B cell (primary cell): Measurements from ENCODE around the gene SARNP. TPM values are rescaled to one million over a fixed set of nuclear protein-coding genes. Genes with fewer than 3 reads are reported as not detected.

Source experiments
- ATAC-seq: fragments of 200-7000 bp; cut with Tn5 transposase; one replicate; pipeline ENCODE4 v1.10.0; 2021; ENCODE audit warnings: low read depth, mild to moderate bottlenecking, moderate number of reproducible peaks, moderate library complexity
- CTCF ChIA-PET: fragments of 350-600 bp; sonication (Branson Sonifier 250); formaldehyde crosslinking; loops from one replicate; lab custom pipeline; 2021; ENCODE audit warnings: antibody characterized with exemption, inconsistent platforms; lab: Charles Lee
- POLR2A ChIA-PET: fragments of 350-600 bp; sonication (Branson Sonifier 250); formaldehyde crosslinking; loops from one replicate; lab custom pipeline; 2021; ENCODE audit warnings: antibody characterized with exemption; lab: Charles Lee
- DNase-seq: peaks from one replicate; pipeline ENCODE4 v3.0.0; 2013
- H2AFZ ChIP-seq: 2 replicates; pipeline ENCODE4 v1.6.1; 2012; ENCODE audit warnings: mild to moderate bottlenecking, low read depth, low read length; ENCODE audit not compliant: insufficient read depth, poor library complexity, severe bottlenecking
- H3K27ac ChIP-seq, 2 donors: 1 replicate in 1 of 2; 2 replicates in 1 of 2; pipeline ENCODE4 v1.5.1; 2012 to 2013; ENCODE audit warnings: low read length in 2 of 2, mild to moderate bottlenecking in 2 of 2, moderate library complexity in 1 of 2
- H3K27me3 ChIP-seq, 4 experiments: fragments of 200-600 bp in 1 of 4; sonication (generic) in 1 of 4; replicated peaks in 1 of 4; 1 replicate in 2 of 4; 2 replicates in 2 of 4; pipeline versions ENCODE4 v1.6.1 to v1.7.0; 2013 to 2016; ENCODE audit warnings: low read length in 3 of 4, mild to moderate bottlenecking in 2 of 4, mixed read lengths in 1 of 4, moderate library complexity in 1 of 4; ENCODE audit not compliant: insufficient read depth in 4 of 4, control insufficient read depth in 3 of 4; ENCODE audit errors: control extremely low read depth in 1 of 4
- H3K36me3 ChIP-seq, 2 experiments: replicated peaks in 1 of 2; 1 replicate in 1 of 2; 2 replicates in 1 of 2; pipeline versions ENCODE4 v1.6.1 to v1.7.1; 2013; ENCODE audit warnings: low read length in 1 of 2; ENCODE audit not compliant: insufficient read depth in 2 of 2, control insufficient read depth in 1 of 2; ENCODE audit errors: control extremely low read depth in 1 of 2, extremely low read depth in 1 of 2
- H3K4me1 ChIP-seq, 2 donors: fragments of 200-600 bp in 1 of 2; sonication (generic) in 1 of 2; 1 replicate in 1 of 2; 2 replicates in 1 of 2; pipeline versions ENCODE4 v1.5.1 to v1.6.1; 2013 to 2017; ENCODE audit warnings: low read length in 2 of 2; ENCODE audit not compliant: control insufficient read depth in 2 of 2, insufficient read depth in 2 of 2
- H3K4me2 ChIP-seq: replicated peaks from 2 replicates; pipeline ENCODE3; 2012; ENCODE audit warnings: mild to moderate bottlenecking, low read depth, low read length; ENCODE audit not compliant: poor library complexity, severe bottlenecking
- H3K4me3 ChIP-seq, 5 experiments: fragments of 200-600 bp in 1 of 5; sonication (generic) in 1 of 5; 1 replicate in 3 of 5; 2 replicates in 2 of 5; pipeline versions ENCODE4 v1.5.1 to v1.7.0; 2011 to 2016; ENCODE audit warnings: low read length in 4 of 5, mild to moderate bottlenecking in 4 of 5, low read depth in 2 of 5, control low read depth in 1 of 5, moderate library complexity in 1 of 5; ENCODE audit not compliant: insufficient read depth in 1 of 5; ENCODE audit errors: control extremely low read depth in 1 of 5, extremely low read depth in 1 of 5
- H3K79me2 ChIP-seq: fragments of 200-600 bp; sonication (generic); one replicate; pipeline ENCODE4 v1.6.0; 2016; ENCODE audit warnings: low read length; ENCODE audit not compliant: control insufficient read depth, insufficient read depth
- H3K9ac ChIP-seq: fragments of 200-600 bp; sonication (generic); 2 replicates; pipeline ENCODE4 v1.6.1; 2017; ENCODE audit warnings: mild to moderate bottlenecking, low read length, moderate library complexity
- H3K9me3 ChIP-seq, 3 donors: one replicate each; pipeline versions ENCODE4 v1.6.1 to v1.7.1; 2013; ENCODE audit warnings: low read length in 2 of 3; ENCODE audit not compliant: control insufficient read depth in 2 of 3, insufficient read depth in 1 of 3; ENCODE audit errors: control extremely low read depth in 1 of 3
- H4K20me1 ChIP-seq: 2 replicates; pipeline ENCODE4 v1.6.0; 2012; ENCODE audit warnings: mild to moderate bottlenecking, low read length; ENCODE audit not compliant: insufficient read depth, control insufficient read depth, poor library complexity, severe bottlenecking
- H3K27ac Mint-ChIP-seq: one replicate; pipeline ENCODE4 v1.8.0; 2021; ENCODE audit warnings: mixed read lengths
- H3K27me3 Mint-ChIP-seq: one replicate; pipeline ENCODE4 v1.8.0; 2021; ENCODE audit warnings: mixed read lengths
- H3K4me1 Mint-ChIP-seq: one replicate; pipeline ENCODE4 v1.8.0; 2021; ENCODE audit warnings: mixed read lengths
- H3K4me3 Mint-ChIP-seq: one replicate; pipeline ENCODE4 v1.8.0; 2021; ENCODE audit warnings: mixed read lengths
- H3K9me3 Mint-ChIP-seq: one replicate; pipeline ENCODE4 v1.8.0; 2022; ENCODE audit warnings: mixed read lengths; ENCODE audit not compliant: insufficient read depth
- EZH2 ChIP-seq: IDR thresholded peaks from 2 replicates; pipeline ENCODE4 v1.6.1; 2012; ENCODE audit warnings: borderline replicate concordance, low read depth, mild to moderate bottlenecking, moderate library complexity, low read length; ENCODE audit not compliant: insufficient read depth, poor library complexity, severe bottlenecking
- WGBS: methylation state at CpG from one replicate; pipeline ENCODE4 v1.1.5; 2013; ENCODE audit warnings: missing lambda C conversion rate; ENCODE audit not compliant: insufficient coverage; 5-methylcytosine and 5-hydroxymethylcytosine counted together
- intact Hi-C: fragments of 100-400 bp; cut with micrococcal nuclease; formaldehyde crosslinking; loops from one replicate; pipeline ENCODE4 v1.10.0; 2022
- polyA plus RNA-seq: library from polyadenylated mRNA; depleted of rRNA; stranded (reverse); fragments of >200 nt; gene quantifications from 2 replicates; pipeline ENCODE4 v1.2.3, GENCODE V29; 2012
- total RNA-seq, 2 donors: library from RNA; stranded (reverse); fragments of 120-200 nt in 1 of 2; gene quantifications; 1 replicate in 1 of 2; 2 replicates in 1 of 2; pipeline versions ENCODE4 v1.2.3 to v1.2.4, GENCODE V29; 2013 to 2022
- TF ChIP-seq, protein P1 (sequence below): fragments of 200-600 bp; IDR thresholded peaks from one replicate; pipeline ENCODE4 v1.8.0; 2022; ENCODE audit warnings: antibody characterized with exemption, mild to moderate bottlenecking

Gene SARNP
- total and polyA plus RNA-seq, 2 donors (not counting 1 experiment from before 2014, with no cell fraction given), result 22.6 to 46.4 TPM

GRCh38 chr12:55850893-55851292 is 33.4 kb upstream of the SARNP start:
- Histone ChIP-seq H3K79me2 (no peaks in the 10 kb centered on the region), H3K9ac (no peak overlapping the region), H3K9me3 (no peaks in the 10 kb centered on the region), H2AFZ (no peak overlapping the region), H3K27me3 (peaks cover 0 to 10% (median 9%) of the 10 kb centered on the region in 4 experiments), H3K4me2 (no peak overlapping the region), H3K36me3 (no peaks in the 10 kb centered on the region), H4K20me1 (no peaks in the 10 kb centered on the region), H3K4me1 (no peaks in the 10 kb centered on the region), H3K4me3 (no peak overlapping the region), H3K27ac (no peak overlapping the region)
- intact Hi-C loops, result no loop called here
- 100% methylated on average over 1 of the region's 3 CpGs for WGBS
- CTCF ChIA-PET, result no interaction called here
- ATAC-seq, result no peak
- Mint-ChIP-seq H3K9me3 (no peaks in the 10 kb centered on the region), H3K27ac (no peak overlapping the region), H3K27me3 (peaks cover 31% of the 10 kb centered on the region), H3K4me3 (no peak overlapping the region), H3K4me1 (no peaks in the 10 kb centered on the region)
- TF ChIP-seq, protein P1, sequence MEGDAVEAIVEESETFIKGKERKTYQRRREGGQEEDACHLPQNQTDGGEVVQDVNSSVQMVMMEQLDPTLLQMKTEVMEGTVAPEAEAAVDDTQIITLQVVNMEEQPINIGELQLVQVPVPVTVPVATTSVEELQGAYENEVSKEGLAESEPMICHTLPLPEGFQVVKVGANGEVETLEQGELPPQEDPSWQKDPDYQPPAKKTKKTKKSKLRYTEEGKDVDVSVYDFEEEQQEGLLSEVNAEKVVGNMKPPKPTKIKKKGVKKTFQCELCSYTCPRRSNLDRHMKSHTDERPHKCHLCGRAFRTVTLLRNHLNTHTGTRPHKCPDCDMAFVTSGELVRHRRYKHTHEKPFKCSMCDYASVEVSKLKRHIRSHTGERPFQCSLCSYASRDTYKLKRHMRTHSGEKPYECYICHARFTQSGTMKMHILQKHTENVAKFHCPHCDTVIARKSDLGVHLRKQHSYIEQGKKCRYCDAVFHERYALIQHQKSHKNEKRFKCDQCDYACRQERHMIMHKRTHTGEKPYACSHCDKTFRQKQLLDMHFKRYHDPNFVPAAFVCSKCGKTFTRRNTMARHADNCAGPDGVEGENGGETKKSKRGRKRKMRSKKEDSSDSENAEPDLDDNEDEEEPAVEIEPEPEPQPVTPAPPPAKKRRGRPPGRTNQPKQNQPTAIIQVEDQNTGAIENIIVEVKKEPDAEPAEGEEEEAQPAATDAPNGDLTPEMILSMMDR, result no peak
- TF ChIP-seq EZH2, result no peak
- POLR2A ChIA-PET, result no interaction called here
- no peak for DNase-seq

GRCh38 chr12:55850401-55850800 is 32.9 kb upstream of the SARNP start:
- Histone ChIP-seq H3K27me3 (peaks cover 0 to 10% (median 9%) of the 10 kb centered on the region in 4 experiments), H4K20me1 (no peaks in the 10 kb centered on the region), H3K4me3 (no peak overlapping the region), H3K36me3 (no peaks in the 10 kb centered on the region), H3K79me2 (no peaks in the 10 kb centered on the region), H2AFZ (no peak overlapping the region), H3K4me1 (no peaks in the 10 kb centered on the region), H3K4me2 (no peak overlapping the region), H3K9ac (no peak overlapping the region), H3K9me3 (no peaks in the 10 kb centered on the region), H3K27ac (no peak overlapping the region)
- H3K4me1 Mint-ChIP-seq, result no peaks in the 10 kb centered on the region
- WGBS, result no CpG with 5 or more reads among the region's 1 CpG
- no peak overlapping the region for H3K4me3 Mint-ChIP-seq
- TF ChIP-seq, protein P1, result no peak
- no peak for TF ChIP-seq EZH2
- no peak overlapping the region for H3K27ac Mint-ChIP-seq
- ChIA-PET CTCF (no interaction called here), POLR2A (no interaction called here)
- DNase-seq (no peak), ATAC-seq (no peak)
- intact Hi-C loops, result no loop called here
- peaks cover 31% of the 10 kb centered on the region for H3K27me3 Mint-ChIP-seq
- no peaks in the 10 kb centered on the region for H3K9me3 Mint-ChIP-seq
